Stomach (tissue), 4 donors: Measurements from ENCODE around the gene ANXA2R.
"Not testable (repeated sequence)": the region's sequence is repeated elsewhere in the genome, so short reads cannot be mapped to it uniquely, and the experiment has no call there.

Source experiments
- POLR2A ChIP-seq, 4 donors: fragments of 450-650 bp; IDR thresholded peaks; one replicate each; pipeline ENCODE4 v1.6.1; 2016; ENCODE audit warnings: antibody characterized with exemption in 4 of 4, control low read depth in 2 of 4, mild to moderate bottlenecking in 1 of 4, moderate library complexity in 1 of 4
- TF ChIP-seq, protein P1 (sequence below), 7 experiments: fragments of 450-650 bp in 4 of 7; fragments of 200-600 bp in 3 of 7; sonication (generic) in 3 of 7; IDR thresholded peaks; one replicate each; pipeline ENCODE4 v1.5.1; 2016 to 2019; ENCODE audit warnings: antibody characterized with exemption in 7 of 7, control low read depth in 2 of 7, mild to moderate bottlenecking in 1 of 7

DNA sequence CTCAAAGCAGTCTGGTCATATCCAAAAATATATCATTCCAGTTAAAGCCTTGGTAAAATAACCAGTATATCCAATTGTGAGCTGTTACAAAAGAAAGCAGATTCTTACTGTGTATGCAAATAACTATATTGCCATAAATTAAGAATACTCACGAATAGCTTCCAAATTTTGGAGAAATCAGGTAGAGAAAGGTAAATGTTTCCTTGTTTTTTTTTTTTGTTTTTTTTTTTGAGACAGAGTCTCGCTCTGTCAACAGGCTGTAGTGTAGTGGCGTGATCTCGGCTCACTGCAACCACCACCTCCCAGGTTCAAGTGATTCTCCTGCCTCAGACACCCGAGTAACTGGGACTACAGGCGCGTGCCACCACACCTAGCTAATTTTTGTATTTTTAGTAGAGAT is 44.3 kb upstream of the ANXA2R start:
- TF ChIP-seq, protein P1, sequence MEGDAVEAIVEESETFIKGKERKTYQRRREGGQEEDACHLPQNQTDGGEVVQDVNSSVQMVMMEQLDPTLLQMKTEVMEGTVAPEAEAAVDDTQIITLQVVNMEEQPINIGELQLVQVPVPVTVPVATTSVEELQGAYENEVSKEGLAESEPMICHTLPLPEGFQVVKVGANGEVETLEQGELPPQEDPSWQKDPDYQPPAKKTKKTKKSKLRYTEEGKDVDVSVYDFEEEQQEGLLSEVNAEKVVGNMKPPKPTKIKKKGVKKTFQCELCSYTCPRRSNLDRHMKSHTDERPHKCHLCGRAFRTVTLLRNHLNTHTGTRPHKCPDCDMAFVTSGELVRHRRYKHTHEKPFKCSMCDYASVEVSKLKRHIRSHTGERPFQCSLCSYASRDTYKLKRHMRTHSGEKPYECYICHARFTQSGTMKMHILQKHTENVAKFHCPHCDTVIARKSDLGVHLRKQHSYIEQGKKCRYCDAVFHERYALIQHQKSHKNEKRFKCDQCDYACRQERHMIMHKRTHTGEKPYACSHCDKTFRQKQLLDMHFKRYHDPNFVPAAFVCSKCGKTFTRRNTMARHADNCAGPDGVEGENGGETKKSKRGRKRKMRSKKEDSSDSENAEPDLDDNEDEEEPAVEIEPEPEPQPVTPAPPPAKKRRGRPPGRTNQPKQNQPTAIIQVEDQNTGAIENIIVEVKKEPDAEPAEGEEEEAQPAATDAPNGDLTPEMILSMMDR (IDR thresholded peaks at IDR 0.05): not testable (repeated sequence)
- TF ChIP-seq POLR2A (IDR thresholded peaks at IDR 0.05): not testable (repeated sequence)
